Trophoblast cell (in vitro differentiated cells and primary cell): ENCODE measurements around the gene LRRC41.
"Not testable (repeated sequence)": the region's sequence is repeated elsewhere in the genome, so short reads cannot be mapped to it uniquely, and the experiment has no call there.

Experiments used
- DNase-seq, 2 donors: peaks; one replicate each; pipeline ENCODE4 v3.0.0-alpha.2; 2016
- H2AFZ ChIP-seq: 2 replicates; pipeline ENCODE4 v1.6.1; 2013; ENCODE audit warnings: low read length, moderate library complexity, mild to moderate bottlenecking; ENCODE audit not compliant: insufficient read depth, poor library complexity
- H2AK5ac ChIP-seq: 2 replicates; pipeline ENCODE4 v1.6.1; 2013; ENCODE audit warnings: mild to moderate bottlenecking, low read length
- H2BK120ac ChIP-seq: 2 replicates; pipeline ENCODE4 v1.6.1; 2013; ENCODE audit warnings: low read length, mild to moderate bottlenecking, moderate library complexity; ENCODE audit not compliant: insufficient read depth, poor library complexity
- H2BK12ac ChIP-seq: 2 replicates; pipeline ENCODE4 v1.6.1; 2013; ENCODE audit warnings: mild to moderate bottlenecking, low read length, moderate library complexity
- H2BK5ac ChIP-seq: 2 replicates; pipeline ENCODE4 v1.6.1; 2013; ENCODE audit warnings: low read length, low read depth, moderate library complexity, mild to moderate bottlenecking; ENCODE audit not compliant: poor library complexity
- H3K14ac ChIP-seq: 2 replicates; pipeline ENCODE4 v1.6.1; 2013; ENCODE audit warnings: mild to moderate bottlenecking, low read length
- H3K18ac ChIP-seq: 2 replicates; pipeline ENCODE4 v1.6.1; 2013; ENCODE audit warnings: mild to moderate bottlenecking, low read length
- H3K23ac ChIP-seq: 2 replicates; pipeline ENCODE4 v1.6.1; 2013; ENCODE audit warnings: low read length
- H3K27ac ChIP-seq: 2 replicates; pipeline ENCODE4 v1.5.1; 2013; ENCODE audit warnings: low read depth, mild to moderate bottlenecking, inconsistent platforms, low read length, moderate library complexity
- H3K27me3 ChIP-seq: 2 replicates; pipeline ENCODE4 v1.6.1; 2013; ENCODE audit warnings: inconsistent platforms, mild to moderate bottlenecking, low read length, moderate library complexity; ENCODE audit not compliant: insufficient read depth
- H3K36me3 ChIP-seq, 2 experiments: 1 replicate in 1 of 2; 2 replicates in 1 of 2; pipeline ENCODE4 v1.6.1; 2013; ENCODE audit warnings: low read length in 2 of 2, mild to moderate bottlenecking in 2 of 2, moderate library complexity in 1 of 2; ENCODE audit not compliant: insufficient read depth in 2 of 2, control insufficient read depth in 1 of 2
- H3K4ac ChIP-seq: 2 replicates; pipeline ENCODE4 v1.6.1; 2013; ENCODE audit warnings: low read depth, mild to moderate bottlenecking, low read length, moderate library complexity
- H3K4me1 ChIP-seq, 2 experiments: 1 replicate in 1 of 2; 2 replicates in 1 of 2; pipeline ENCODE4 v1.6.1; 2013; ENCODE audit warnings: low read length in 2 of 2, mild to moderate bottlenecking in 2 of 2, moderate library complexity in 1 of 2; ENCODE audit not compliant: insufficient read depth in 2 of 2, control insufficient read depth in 1 of 2
- H3K4me2 ChIP-seq: 2 replicates; pipeline ENCODE4 v1.6.1; 2013; ENCODE audit warnings: inconsistent platforms, mild to moderate bottlenecking, low read length, moderate library complexity
- H3K4me3 ChIP-seq: 2 replicates; pipeline ENCODE4 v1.5.1; 2013; ENCODE audit warnings: mild to moderate bottlenecking, low read depth, low read length, inconsistent platforms
- H3K79me1 ChIP-seq: one replicate; pipeline ENCODE4 v1.6.1; 2013; ENCODE audit warnings: low read length
- H3K79me2 ChIP-seq: 2 replicates; pipeline ENCODE4 v1.6.1; 2013; ENCODE audit warnings: low read length, mild to moderate bottlenecking; ENCODE audit not compliant: control insufficient read depth, insufficient read depth, poor library complexity
- H3K9ac ChIP-seq: 2 replicates; pipeline ENCODE4 v1.6.1; 2013; ENCODE audit warnings: mild to moderate bottlenecking, low read length
- H3K9me3 ChIP-seq: 2 replicates; pipeline ENCODE4 v1.6.1; 2013; ENCODE audit warnings: low read depth, mild to moderate bottlenecking, control low read depth, inconsistent platforms, low read length; ENCODE audit not compliant: insufficient read depth
- H4K12ac ChIP-seq: 2 replicates; pipeline ENCODE4 v1.6.1; 2013; ENCODE audit warnings: low read depth, mild to moderate bottlenecking, low read length, moderate library complexity
- H4K8ac ChIP-seq: 2 replicates; pipeline ENCODE4 v1.6.1; 2013; ENCODE audit warnings: low read depth, mild to moderate bottlenecking, low read length, moderate library complexity
- H4K91ac ChIP-seq: one replicate; pipeline ENCODE4 v1.6.1; 2013; ENCODE audit warnings: low read depth, mild to moderate bottlenecking, low read length, moderate library complexity
- WGBS: extraction: QIAGEN DNeasy Blood & Tissue Kit; methylation state at CpG from one replicate; pipeline ENCODE4 v1.1.7; 2013; ENCODE audit warnings: missing lambda C conversion rate; ENCODE audit not compliant: insufficient read length, insufficient coverage; ENCODE audit errors: extremely low coverage; 5-methylcytosine and 5-hydroxymethylcytosine counted together

LRRC41 gene

GRCh38 chr1:46319960-46320914, 16.8 kb upstream of the LRRC41 start:
- H3K9me3 ChIP-seq, H2AK5ac ChIP-seq: not testable (repeated sequence)
- no CpG with 5 or more reads among the region's 13 CpGs for WGBS

GRCh38 chr1:46319301-46319700, 15.9 kb upstream of the LRRC41 start:
- H3K79me2 ChIP-seq, H3K14ac ChIP-seq, H2BK5ac ChIP-seq, H3K4me3 ChIP-seq, H3K4me2 ChIP-seq, H3K9ac ChIP-seq, H4K91ac ChIP-seq, H3K18ac ChIP-seq, H2BK120ac ChIP-seq, H3K4me1 ChIP-seq, H3K27me3 ChIP-seq, H2BK12ac ChIP-seq, H3K27ac ChIP-seq, H3K9me3 ChIP-seq, H2AFZ ChIP-seq, H2AK5ac ChIP-seq, H4K8ac ChIP-seq, H3K79me1 ChIP-seq, H4K12ac ChIP-seq, H3K23ac ChIP-seq, H3K4ac ChIP-seq, DNase-seq: not testable (repeated sequence)
- no CpG with 5 or more reads among the region's 6 CpGs for WGBS
- peaks cover 11 to 18% of the 10 kb centered on the region in 2 experiments for H3K36me3 ChIP-seq

More at GRCh38 chr1:46319960-46320914, 16.8 kb upstream of the LRRC41 start:
- not testable (repeated sequence) for H4K12ac ChIP-seq, H2BK5ac ChIP-seq, H3K27ac ChIP-seq, H2AFZ ChIP-seq, H3K27me3 ChIP-seq, H2BK12ac ChIP-seq, H3K14ac ChIP-seq, H2BK120ac ChIP-seq, DNase-seq, H3K9ac ChIP-seq, H3K79me2 ChIP-seq, H3K18ac ChIP-seq, H3K4me2 ChIP-seq, H4K91ac ChIP-seq, H3K4me1 ChIP-seq, H3K79me1 ChIP-seq, H3K23ac ChIP-seq, H3K4ac ChIP-seq, H4K8ac ChIP-seq, H3K4me3 ChIP-seq
- peaks cover 6 to 12% of the 10 kb centered on the region in 2 experiments for H3K36me3 ChIP-seq

GRCh38 chr1:46317323-46317722, 13.9 kb upstream of the LRRC41 start:
- Histone ChIP-seq H3K79me2 (no peaks in the 10 kb centered on the region), H3K4me1 (no peaks in the 10 kb centered on the region), H3K18ac (no peak overlapping the region), H3K9ac (no peak overlapping the region), H3K27ac (no peak overlapping the region), H2BK5ac (no peak overlapping the region), H3K4me3 (no peak overlapping the region), H3K14ac (no peak overlapping the region), H2BK120ac (no peak overlapping the region), H3K9me3 (no peaks in the 10 kb centered on the region), H4K91ac (no peak overlapping the region), H2AK5ac (no peak overlapping the region), H3K4ac (no peak overlapping the region), H3K27me3 (no peaks in the 10 kb centered on the region), H3K79me1 (no peaks in the 10 kb centered on the region), H3K4me2 (no peak overlapping the region), H4K12ac (no peak overlapping the region), H4K8ac (no peak overlapping the region), H3K23ac (no peak overlapping the region), H3K36me3 (peaks cover 23 to 32% of the 10 kb centered on the region in 2 experiments), H2BK12ac (no peak overlapping the region), H2AFZ (no peak overlapping the region)
- no CpG with 5 or more reads among the region's 1 CpG for WGBS
- no peak for DNase-seq

- Histone ChIP-seq H3K27me3 (no peaks in the 10 kb centered on the region), H3K4ac (no peak overlapping the region), H3K4me1 (no peaks in the 10 kb centered on the region), H4K91ac (no peak overlapping the region), H3K27ac (no peak overlapping the region), H2BK5ac (no peak overlapping the region), H2BK120ac (no peak overlapping the region), H3K4me3 (no peak overlapping the region), H3K14ac (no peak overlapping the region), H2BK12ac (no peak overlapping the region), H3K9ac (no peak overlapping the region), H4K12ac (no peak overlapping the region), H3K79me2 (no peaks in the 10 kb centered on the region), H3K4me2 (no peak overlapping the region), H4K8ac (no peak overlapping the region), H3K79me1 (no peaks in the 10 kb centered on the region), H3K23ac (no peak overlapping the region), H3K18ac (no peak overlapping the region), H2AK5ac (no peak overlapping the region), H3K9me3 (no peaks in the 10 kb centered on the region), H3K36me3 (peaks cover 35 to 45% of the 10 kb centered on the region in 2 experiments), H2AFZ (no peak overlapping the region)
- WGBS, result no CpG with 5 or more reads among the region's 3 CpGs
- no peak for DNase-seq
These were observed 12.4 kb upstream of the LRRC41 start for GRCh38 chr1:46315669-46316403.
